Measurements from ENCODE around the gene AP2A2.
"Not testable (repeated sequence)": the region's sequence is repeated elsewhere in the genome, so short reads cannot be mapped to it uniquely, and the experiment has no call there.

Gene AP2A2

GRCh38 chr11:1000357-1001278 lies 74.9 kb downstream of the AP2A2 start:
- DNase-seq: no peak

GRCh38 chr11:1001617-1002405 lies 76.1 kb downstream of the AP2A2 start:
- DNase-seq: no peak

GRCh38 chr11:1002406-1002984 lies 76.8 kb downstream of the AP2A2 start:
- no peak for DNase-seq

- DNase-seq: no peak
These were observed 77.5 kb downstream of the AP2A2 start for GRCh38 chr11:1003159-1003558.

GRCh38 chr11:1005928-1006327 lies 80.3 kb downstream of the AP2A2 start:
- DNase-seq: no peak

- no peak for DNase-seq
These were observed 81.1 kb downstream of the AP2A2 start for GRCh38 chr11:1006762-1007161.

- no peak for DNase-seq
These were observed 81.6 kb downstream of the AP2A2 start for GRCh38 chr11:1007279-1007678.

GRCh38 chr11:1008001-1008802 lies 82.5 kb downstream of the AP2A2 start:
- no peak for DNase-seq

- no peak for DNase-seq
These were observed 83.1 kb downstream of the AP2A2 start for GRCh38 chr11:1008803-1009145.

- DNase-seq: no peak
These were observed 83.7 kb downstream of the AP2A2 start for GRCh38 chr11:1009371-1009770.

GRCh38 chr11:1009991-1010390 lies 84.3 kb downstream of the AP2A2 start:
- no peak for DNase-seq

- DNase-seq: no peak
These were observed 85.1 kb downstream of the AP2A2 start for GRCh38 chr11:1010551-1011319.

- no peak for DNase-seq
These were observed 85.6 kb downstream of the AP2A2 start for GRCh38 chr11:1011320-1011698.

GRCh38 chr11:1012291-1012690 lies 86.6 kb downstream of the AP2A2 start:
- DNase-seq: no peak

GRCh38 chr11:1012740-1013630 lies 87.3 kb downstream of the AP2A2 start:
- no peak for DNase-seq

GRCh38 chr11:1013631-1013935 lies 87.9 kb downstream of the AP2A2 start:
- no peak for DNase-seq

GRCh38 chr11:1014276-1014675 lies 88.6 kb downstream of the AP2A2 start:
- DNase-seq: no peak

GRCh38 chr11:1015064-1015463 lies 89.4 kb downstream of the AP2A2 start:
- no peak for DNase-seq

- no peak for DNase-seq
These were observed 90.3 kb downstream of the AP2A2 start for GRCh38 chr11:1015826-1016545.

GRCh38 chr11:1016610-1017126 lies 91.0 kb downstream of the AP2A2 start:
- not testable (repeated sequence) for DNase-seq

Data from activated CD4-positive, alpha-beta T cell treated with anti-CD3 and anti-CD28 coated beads, Interleukin-2, Interleukin-6, amounts not matched to agents 100 ng/mL and 50 ng/mL, durations not matched to agents 16 hours and 8 hours (primary cell).